Measurements from ENCODE around the gene B4GAT1.
A peak's percentile ranks its signal among the peaks of the same experiment; 100 is the strongest.

Gene B4GAT1

DNA sequence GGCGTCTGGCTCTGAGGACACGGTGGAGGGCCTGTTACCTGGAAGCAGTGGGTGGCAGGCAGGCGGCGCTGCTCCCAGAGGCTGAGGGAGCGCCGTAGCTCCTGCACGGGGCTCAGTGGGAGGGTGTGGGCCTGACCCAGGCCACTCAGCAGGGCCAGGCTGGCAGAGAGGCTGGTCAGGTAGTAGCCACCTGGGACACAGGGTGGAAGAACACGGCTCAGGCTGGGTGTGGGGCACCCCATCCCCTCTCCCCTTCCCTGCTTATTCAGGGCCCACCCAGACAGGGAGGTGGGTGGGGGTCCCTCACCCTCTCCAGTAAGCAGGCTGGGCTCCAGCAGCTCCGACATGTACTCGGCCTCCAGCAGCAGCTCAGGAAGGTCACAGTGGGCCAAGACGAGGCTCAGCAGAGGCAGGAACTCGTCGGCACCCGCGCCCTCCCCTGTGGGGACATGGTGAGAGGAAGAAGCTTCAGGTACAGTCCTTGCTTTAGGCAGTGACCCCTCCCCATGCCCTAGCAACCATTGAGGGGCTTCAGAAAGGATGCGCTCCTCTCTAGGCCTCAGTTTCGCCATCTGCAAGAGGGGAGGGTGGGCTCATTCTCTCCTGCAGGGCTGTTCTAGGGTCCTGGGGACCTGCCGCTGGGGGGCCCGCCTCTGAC, 14.1 kb downstream of the B4GAT1 start:
- no peak for DNase-seq (ENCODE audit: low read depth)
- TF ChIP-seq, protein P1, sequence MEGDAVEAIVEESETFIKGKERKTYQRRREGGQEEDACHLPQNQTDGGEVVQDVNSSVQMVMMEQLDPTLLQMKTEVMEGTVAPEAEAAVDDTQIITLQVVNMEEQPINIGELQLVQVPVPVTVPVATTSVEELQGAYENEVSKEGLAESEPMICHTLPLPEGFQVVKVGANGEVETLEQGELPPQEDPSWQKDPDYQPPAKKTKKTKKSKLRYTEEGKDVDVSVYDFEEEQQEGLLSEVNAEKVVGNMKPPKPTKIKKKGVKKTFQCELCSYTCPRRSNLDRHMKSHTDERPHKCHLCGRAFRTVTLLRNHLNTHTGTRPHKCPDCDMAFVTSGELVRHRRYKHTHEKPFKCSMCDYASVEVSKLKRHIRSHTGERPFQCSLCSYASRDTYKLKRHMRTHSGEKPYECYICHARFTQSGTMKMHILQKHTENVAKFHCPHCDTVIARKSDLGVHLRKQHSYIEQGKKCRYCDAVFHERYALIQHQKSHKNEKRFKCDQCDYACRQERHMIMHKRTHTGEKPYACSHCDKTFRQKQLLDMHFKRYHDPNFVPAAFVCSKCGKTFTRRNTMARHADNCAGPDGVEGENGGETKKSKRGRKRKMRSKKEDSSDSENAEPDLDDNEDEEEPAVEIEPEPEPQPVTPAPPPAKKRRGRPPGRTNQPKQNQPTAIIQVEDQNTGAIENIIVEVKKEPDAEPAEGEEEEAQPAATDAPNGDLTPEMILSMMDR (conservative IDR thresholded peaks at IDR 0.05; ENCODE audit: low read depth, low read length): no peak
- H3K4me3 ChIP-seq (ENCODE audit: low read depth, low read length): no peak overlapping the region

DNA sequence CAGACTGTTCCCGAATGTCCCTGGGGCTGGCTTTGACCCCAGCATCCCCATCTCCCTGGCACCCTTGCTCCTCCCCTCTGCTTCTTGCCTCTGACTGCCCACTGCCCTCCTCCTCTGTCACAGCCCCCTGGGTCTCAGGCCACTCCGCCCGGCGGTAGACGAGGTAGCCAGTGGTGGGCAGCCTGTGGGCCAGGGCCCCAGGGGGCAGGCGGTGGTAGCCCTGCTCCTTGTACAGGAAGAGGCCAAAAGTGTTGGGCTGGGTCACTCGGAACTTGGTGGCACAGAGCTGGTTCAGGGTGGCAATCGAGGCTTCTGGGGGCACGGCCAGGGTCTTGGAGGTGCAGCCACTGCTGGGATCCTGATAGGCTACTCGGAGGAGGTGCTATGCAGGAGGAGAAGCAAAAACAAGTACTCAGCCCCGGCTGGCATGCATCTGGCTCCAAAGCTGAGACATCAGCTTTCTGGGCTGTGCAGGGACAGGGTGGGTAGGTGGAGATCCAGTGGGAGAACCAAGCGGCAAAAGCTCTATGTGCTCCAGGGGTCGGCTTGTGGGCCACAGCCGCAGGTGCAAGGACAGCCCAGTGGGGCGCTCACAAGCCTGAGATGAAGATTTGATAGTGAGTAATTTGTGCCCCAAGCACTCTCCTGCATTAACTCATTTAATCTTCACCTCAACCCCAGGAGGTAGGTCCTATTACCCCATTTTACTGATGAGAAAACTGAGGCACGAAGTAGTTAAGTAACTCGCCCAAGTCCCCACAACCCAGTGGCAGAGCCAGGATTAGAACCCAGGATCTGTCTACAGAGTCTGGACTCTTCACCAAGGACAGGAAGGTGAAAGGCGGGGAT, 14.8 kb downstream of the B4GAT1 start:
- TF ChIP-seq, protein P1 (conservative IDR thresholded peaks at IDR 0.05; ENCODE audit: low read depth, low read length): no peak
- DNase-seq (ENCODE audit: low read depth): no peak
- H3K4me3 ChIP-seq (ENCODE audit: low read depth, low read length): no peak overlapping the region

DNA sequence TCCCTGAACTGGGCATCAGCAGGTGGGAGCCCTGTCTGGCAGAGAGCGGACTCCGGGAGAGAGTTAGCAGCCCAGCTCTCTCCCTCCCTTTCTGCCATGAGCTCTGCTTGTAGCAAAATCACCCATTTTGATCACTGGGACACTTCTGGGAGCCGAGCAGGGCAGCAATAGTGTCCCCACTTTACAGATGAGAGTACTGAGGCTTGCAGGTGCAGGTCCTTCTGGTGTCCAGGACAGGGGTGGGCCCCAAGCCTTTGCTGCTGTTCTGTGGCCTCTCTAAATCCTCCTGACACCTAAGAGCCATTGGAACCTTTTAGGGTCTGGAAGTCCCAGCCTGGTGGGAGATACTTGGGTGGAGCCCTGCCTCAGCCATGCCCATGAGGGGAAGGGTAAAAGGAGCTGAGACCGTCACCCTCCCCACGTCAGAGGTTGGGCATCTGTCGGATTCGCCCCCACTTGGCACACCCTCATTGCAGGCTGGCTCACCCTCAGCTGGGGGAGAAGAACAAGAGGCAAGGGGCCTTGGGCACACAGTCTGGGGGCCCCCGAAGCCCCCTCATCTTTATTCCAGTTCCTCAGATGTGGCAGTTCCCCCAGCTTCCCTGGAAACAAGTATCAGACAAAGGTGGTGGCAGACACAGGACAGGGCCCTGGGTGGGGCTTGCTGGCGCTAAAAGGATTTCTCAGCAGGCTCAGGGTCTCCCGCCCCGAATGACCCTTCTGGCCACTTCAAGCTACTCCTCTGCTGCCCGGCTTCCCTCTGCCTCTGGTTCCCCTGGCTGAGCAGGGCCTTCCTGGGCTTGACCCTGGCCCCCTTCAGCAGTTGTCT, 15.7 kb downstream of the B4GAT1 start:
- DNase-seq (ENCODE audit: low read depth): no peak
- TF ChIP-seq, protein P1 (conservative IDR thresholded peaks at IDR 0.05; ENCODE audit: low read depth, low read length): no peak
- H3K4me3 ChIP-seq (ENCODE audit: low read depth, low read length): no peak overlapping the region

DNA sequence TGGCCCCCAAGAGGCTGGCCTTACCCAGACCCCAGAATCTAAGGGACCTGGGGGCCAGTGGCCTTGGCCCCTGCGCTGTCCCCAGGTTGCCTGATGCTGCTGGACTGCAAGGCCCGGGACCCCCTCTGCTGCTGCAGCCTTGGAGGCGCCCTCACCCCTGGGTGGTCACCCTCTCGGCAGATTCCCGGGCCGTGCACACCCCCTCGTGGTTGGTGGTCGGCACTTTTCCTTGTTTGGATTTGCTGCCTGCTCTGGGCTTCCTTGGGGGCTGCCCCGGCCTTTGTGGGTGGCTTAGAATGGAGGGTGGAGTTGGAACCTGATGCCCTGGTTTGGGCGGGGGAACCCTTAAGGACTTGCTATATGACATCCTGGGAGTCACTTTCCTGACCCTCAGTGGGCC, 16.5 kb downstream of the B4GAT1 start:
- DNase-seq (ENCODE audit: low read depth): no peak
- H3K4me3 ChIP-seq (ENCODE audit: low read depth, low read length): no peak overlapping the region
- TF ChIP-seq, protein P1 (conservative IDR thresholded peaks at IDR 0.05; ENCODE audit: low read depth, low read length): no peak

DNA sequence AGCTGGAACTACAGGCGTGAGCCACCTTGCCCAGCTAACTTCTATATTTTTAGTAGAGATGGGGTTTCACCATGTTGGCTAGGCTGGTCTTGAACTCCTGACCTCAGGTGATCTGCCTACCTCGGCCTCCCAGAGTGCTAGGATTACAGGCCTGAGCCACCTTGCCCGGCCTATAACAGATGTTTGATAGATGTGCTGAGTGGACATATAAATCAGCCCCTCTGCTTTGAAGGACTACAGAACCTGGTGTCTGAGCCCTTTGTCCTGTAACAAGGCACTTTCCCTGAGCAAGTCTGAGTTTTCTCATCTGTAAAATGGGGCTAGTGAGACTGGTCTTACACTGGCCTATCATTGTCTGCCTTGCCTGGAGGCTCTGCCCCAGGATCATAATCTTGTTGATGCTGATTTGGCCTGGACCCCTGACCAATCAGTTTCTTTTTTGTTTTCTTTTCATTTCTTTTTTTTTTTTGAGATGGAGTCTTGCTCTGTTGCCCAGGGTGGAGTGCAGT, 18.2 kb downstream of the B4GAT1 start:
- TF ChIP-seq, protein P1 (conservative IDR thresholded peaks at IDR 0.05; ENCODE audit: low read depth, low read length): no peak
- DNase-seq (ENCODE audit: low read depth): no peak
- H3K4me3 ChIP-seq (ENCODE audit: low read depth, low read length): no peak overlapping the region

DNA sequence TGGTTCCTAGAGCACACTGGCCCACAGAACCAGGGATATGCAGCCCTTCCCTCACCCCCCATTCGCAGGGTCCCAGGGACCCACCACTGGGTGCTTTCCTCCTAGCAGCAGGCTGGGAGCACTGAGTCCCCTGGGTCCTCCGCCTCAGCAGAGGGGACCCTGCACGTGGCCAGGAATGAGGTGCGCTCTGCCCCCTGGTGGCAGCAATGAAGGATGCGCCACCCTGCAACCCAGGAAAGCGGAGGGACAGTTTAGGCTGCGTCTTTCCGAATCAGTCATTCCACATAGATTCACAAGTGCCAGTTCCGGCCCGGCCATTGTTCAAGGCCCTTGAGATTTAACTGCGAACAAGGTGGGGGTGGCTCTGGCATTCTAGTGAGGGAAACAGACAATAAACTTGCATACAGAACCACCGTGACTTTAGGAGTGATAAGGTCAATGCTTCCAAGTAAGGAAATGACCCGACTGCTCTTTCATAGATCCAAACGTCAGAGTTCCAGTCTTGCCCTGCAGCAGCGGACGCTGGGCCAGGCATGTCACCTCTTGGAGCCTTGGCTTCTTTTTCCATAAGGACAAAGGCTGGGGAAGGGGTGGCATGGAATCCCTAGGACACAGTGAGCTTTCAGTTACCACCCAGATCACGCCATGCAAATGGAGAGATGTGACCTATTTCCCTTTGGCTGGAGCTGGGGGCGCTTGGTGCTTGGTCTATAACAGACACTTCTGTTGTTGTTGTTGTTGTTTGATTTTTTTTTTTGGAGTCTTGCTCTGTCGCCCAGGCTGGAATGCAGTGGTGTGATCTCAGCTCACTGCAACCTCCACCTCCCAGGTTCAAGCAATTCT, 18.9 kb downstream of the B4GAT1 start:
- TF ChIP-seq, protein P1 (conservative IDR thresholded peaks at IDR 0.05; ENCODE audit: low read depth, low read length): peak; percentile 93
- DNase-seq (ENCODE audit: low read depth): peak; percentile 73
- no peak overlapping the region for H3K4me3 ChIP-seq (ENCODE audit: low read depth, low read length)

Data from choroid plexus epithelial cell (primary cell).